Coronary artery (tissue), 2 donors: ENCODE measurements around the gene ZNF662.

Experiments
- DNase-seq: peaks from one replicate; pipeline ENCODE4 v3.0.0-alpha.2; 2017; ENCODE audit warnings: low spot score
- H3K27ac ChIP-seq, 2 donors: fragments of 200-600 bp; sonication (generic); one replicate each; pipeline ENCODE4 v1.5.1; 2016 to 2019
- H3K4me3 ChIP-seq: fragments of 200-600 bp; sonication (generic); 2 replicates; pipeline ENCODE4 v1.5.1; 2016; ENCODE audit warnings: mild to moderate bottlenecking, moderate library complexity
- CTCF ChIP-seq: fragments of 200-600 bp; sonication (generic); IDR thresholded peaks from one replicate; pipeline ENCODE4 v1.5.1; 2019; ENCODE audit warnings: antibody characterized with exemption

ZNF662 gene

DNA sequence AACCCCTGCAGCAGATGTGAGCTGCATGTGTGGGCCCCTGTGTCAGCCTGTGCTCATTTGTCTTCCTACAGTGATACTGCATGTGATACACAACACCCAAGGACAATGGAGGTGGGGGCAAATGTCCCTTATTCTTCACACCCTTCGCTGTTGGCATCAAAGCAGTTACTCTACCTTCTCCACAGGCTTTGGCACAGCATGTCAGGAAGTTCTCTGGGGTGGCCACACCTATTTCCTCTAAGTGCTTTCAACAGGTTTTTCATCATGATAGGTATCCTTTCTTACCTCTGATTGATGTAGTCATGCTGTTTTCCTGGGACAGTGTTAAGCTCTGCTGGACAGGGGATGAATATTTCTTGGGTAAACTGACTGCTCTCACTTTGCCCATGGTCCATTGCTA is 29.5 kb downstream of the ZNF662 start:
- no peak for TF ChIP-seq CTCF
- no peak for DNase-seq
- no peak overlapping the region for H3K27ac ChIP-seq
- H3K4me3 ChIP-seq: peak overlapping the region; percentile 62

DNA sequence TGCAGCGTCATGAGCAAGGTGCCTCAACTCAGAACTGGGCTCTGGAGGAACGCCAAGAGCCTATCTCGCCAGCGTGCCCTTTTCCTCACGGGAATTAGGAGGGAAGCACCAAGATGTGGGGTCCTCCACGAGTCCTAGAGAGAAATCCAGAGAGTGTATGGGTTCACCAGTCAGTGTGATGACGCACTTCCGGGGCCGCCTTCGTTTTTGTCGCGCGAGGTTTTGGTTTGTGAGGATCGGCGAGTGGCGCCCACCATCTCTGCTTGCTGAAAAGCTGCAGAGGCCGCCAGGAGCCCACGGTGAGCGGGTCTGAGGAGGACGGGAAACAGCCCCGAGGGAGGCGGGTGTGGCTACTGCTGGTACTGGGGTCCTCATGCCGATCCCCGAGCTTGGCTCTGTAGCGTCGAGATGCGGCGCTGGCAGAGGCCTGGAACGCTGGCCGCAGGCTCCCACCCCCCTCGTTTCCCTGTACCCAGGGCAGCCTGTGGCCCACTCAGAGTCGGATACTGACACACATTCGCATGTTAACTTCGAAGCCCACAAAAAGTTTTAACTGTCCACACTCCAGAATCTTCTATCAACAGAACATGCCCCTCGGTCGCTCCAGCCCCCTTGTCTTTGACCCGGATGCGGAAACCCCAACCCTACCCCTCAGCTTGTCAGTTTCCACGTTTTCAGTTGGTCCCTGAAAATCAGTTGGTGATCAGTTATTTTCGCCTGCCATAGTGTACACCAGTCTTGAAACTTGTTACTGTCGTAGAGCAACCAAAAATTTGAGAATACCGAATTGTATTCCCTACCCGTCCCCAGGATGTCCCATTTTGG is 30.4 kb downstream of the ZNF662 start:
- Histone ChIP-seq H3K27ac (no peak overlapping the region), H3K4me3 (peak overlapping the region; percentile 62)
- no peak for TF ChIP-seq CTCF
- DNase-seq: no peak

DNA sequence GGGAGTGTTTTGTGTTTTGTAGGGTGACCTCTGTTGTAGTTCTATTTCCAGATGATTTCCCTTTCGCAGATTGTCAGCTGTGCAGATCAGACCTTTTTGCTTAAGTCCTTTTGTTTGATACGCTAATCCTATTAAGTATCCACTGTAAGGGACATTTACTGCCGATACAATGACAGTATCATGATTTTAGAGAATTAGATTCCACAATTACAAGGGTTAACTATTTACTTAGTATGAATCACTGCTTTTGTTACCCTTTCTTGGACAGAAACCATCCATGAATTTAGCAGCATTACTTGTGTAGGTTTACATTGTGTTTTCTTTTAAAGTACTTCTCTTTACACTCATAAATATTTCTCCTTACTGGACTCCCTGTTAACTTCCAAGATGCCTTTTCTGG is 31.4 kb downstream of the ZNF662 start:
- no peak for DNase-seq
- no peak for TF ChIP-seq CTCF
- Histone ChIP-seq H3K27ac (no peak overlapping the region), H3K4me3 (no peak overlapping the region)

DNA sequence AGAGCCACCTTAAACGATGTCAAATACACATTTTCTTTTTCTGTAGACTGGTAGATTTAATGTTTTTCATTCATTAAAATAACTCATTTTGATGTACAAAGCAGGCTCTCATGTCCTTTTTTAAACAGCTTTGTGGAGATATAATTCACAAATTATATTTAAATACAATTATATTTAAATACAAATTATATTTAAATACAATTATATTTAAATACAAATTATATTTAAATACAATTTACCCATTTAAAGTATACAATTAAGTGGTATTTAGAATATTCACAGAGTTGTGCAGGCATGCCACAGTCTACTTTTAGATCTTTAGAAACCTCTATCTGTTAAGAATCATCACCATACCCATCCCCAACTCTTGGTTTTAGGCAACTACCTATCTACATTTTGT is 36.8 kb downstream of the ZNF662 start:
- DNase-seq: no peak
- Histone ChIP-seq H3K27ac (no peak overlapping the region), H3K4me3 (no peak overlapping the region)
- no peak for TF ChIP-seq CTCF

DNA sequence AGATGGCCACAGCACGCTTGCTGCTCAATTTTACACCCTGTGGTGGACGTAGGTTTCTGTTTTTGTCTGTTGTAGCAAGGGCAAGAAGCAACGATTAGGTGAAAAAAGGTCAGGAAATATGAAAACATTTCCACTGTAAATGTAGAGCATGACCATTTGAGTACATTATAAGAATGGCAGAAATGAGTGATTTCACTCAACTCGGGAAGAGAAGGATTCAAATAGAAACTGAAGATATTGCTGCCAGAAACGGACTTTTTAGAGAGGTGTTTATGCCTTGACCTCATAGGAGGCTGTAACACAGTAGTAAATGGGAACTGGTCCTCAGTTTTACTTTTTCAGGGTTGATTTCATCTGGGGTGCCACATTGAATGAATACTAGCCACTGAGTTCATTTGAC is 40.1 kb downstream of the ZNF662 start:
- TF ChIP-seq CTCF: no peak
- H3K4me3 ChIP-seq: no peak overlapping the region
- no peak overlapping the region for H3K27ac ChIP-seq
- no peak for DNase-seq

DNA sequence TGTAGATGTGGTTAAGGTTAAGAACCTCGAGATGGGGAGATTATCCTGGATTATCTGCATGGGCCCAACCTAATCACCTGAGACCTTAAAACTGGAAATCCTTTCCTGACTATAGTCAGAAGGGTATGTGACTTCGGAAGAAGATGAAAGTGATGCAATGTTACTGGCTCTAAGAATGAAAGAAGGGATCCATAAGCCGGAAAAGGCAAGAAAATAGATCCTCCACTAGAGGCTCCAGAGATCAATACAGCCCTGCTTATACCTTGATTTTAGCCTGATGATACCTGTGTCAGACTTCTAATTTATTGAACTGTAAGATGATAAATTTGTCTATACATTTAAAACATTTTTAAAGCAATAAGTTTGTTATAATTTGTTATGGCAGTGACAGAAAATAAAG is 51.6 kb downstream of the ZNF662 start:
- TF ChIP-seq CTCF: no peak
- H3K27ac ChIP-seq: no peak overlapping the region
- no peak for DNase-seq
- H3K4me3 ChIP-seq: no peak overlapping the region

DNA sequence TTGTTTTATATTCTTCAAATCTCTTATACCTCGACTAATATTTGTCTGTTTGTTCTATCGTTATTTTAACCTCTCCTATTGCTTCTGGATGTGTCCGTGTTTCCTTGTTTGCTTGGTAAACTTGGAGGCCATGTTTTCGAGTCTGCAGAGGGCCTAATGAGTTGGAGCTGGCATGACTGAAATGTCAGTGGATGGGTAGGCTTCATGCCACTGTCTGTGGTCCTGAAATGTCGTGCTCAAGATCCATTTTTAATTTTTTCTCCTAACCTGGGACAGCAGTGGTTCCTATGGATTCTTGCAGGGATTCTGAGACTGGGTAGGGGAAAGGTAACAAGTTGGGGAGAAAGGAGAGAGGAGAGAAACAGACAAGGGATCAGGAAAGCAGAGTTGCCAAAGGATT is 54.3 kb downstream of the ZNF662 start:
- Histone ChIP-seq H3K27ac (no peak overlapping the region), H3K4me3 (no peak overlapping the region)
- no peak for DNase-seq
- no peak for TF ChIP-seq CTCF
